Raji (cell line): ENCODE data around the gene KRT37.

Experiments used
- POLR2A ChIP-seq: IDR thresholded peaks from 2 replicates; pipeline ENCODE4 v1.6.1; 2011; ENCODE audit warnings: low read depth, low read length, control low read depth; ENCODE audit not compliant: insufficient read depth

KRT37 gene

DNA sequence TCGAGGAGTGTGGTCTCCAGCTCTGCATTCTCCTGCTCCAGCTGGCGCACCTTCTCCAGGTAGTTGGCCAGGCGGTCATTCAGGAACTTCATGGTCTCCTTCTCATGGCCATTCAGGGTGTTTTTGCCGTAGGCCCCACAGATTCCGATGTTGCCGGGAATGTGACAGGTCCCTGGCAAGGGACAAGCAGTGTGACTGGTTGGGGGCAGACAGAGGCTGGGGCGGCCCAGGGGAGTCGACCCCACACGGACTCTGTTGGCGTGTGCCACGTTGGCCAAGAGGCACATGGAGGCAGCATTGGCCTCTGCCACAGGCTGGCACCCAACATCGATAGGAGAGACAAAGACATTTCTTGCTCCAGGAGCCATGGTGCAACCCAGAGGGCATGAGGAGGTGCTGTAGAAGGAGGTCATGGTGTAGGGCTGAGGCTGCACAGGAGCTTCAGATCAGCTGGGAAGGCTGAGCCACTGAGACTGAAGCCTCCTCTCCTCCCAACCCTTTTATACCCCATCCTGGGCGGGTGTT, at the start of gene KRT37:
Gene KRT37 (minus strand): TSS at position 475 of the 525 bp plus-strand sequence. CDS start 62 bp downstream, at position 413.
- no peak for TF ChIP-seq POLR2A

DNA sequence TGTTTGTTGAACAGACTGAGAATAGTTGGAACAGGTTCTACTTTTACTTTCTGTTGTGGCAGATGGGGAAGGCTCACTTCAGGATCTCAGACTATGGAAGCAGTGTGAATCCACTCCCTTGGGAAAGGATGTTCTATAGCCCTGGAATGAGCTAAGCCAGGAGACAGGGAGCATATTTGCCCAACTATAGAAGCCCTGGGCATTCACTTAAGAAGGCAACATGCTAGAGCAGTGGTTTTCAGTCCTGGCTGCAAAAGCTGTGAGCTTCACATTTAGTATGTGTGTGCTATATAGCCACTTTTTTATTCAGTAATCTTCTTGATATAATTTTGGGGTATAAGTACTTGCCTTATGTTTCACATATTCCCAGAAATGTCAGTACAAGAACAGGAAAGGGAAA, 44.0 kb upstream of the KRT37 start:
- TF ChIP-seq POLR2A = no peak

DNA sequence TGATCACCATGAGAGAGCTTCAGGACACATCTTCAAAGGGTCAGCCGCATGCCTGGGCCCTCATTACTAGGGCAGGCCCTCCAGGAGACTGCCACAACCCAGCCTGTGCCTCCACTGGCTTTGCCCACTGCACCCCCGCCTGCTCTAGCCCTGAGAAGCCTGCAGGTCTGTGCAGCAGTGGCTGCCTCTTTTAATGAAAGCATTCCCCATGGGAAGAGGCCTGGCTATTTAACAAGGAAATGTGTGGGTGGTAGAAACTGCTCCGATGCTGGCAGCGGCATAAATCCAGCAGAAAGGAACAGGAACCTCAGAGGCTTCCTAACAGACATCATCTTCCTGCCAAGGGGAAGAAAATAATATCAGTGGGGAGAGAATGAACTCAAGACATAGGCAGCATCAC, 43.2 kb upstream of the KRT37 start:
- no peak for TF ChIP-seq POLR2A

GRCh38 chr17:41466988-41467387, 42.6 kb upstream of the KRT37 start, which contains the start of gene KRT32:
KRT32 (minus strand) TSS chr17:41467386; CDS start chr17:41467325, 61 bp downstream.
- no peak for TF ChIP-seq POLR2A

- TF ChIP-seq POLR2A = no peak
Observed at GRCh38 chr17:41464682-41465081, 40.3 kb upstream of the KRT37 start.

DNA sequence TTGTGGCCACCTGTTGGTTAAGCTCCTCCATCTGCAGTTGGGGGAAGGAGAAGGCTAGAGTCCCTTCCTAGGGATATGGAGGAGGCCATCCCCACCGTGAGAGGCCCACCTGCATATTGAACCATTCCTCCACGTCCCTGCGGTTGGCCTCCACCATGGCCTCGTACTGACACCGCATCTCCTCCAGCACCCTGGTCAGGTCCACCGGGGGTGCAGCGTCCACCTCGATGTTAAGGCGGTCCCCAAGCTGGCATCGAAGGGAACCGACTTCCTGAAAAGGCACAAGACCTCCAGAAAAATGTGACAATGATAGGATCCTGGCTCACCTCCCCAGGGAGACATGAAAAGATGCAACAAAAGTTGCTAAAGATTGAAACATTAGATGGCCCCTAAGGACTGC, 39.8 kb upstream of the KRT37 start:
- no peak for TF ChIP-seq POLR2A

DNA sequence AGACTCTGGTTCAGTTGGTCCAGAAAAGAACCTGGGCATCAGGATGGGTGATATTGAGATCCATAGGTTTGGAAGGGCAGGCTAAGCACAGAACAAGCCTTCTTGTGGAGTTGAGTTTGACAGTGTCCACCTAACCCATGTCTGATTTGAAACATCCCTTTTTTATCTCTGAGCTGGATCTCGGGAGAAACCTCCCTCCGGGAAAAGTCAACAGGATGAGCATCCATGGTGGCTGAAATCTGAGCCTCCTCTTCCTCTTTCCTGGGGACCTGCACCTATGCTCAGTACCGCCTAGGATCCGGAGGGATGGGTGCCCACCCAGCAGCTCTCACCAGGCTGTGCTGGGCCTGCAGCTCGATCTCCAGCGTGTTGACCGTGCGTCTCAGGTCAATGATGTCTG, 39.4 kb upstream of the KRT37 start:
- TF ChIP-seq POLR2A = no peak

DNA sequence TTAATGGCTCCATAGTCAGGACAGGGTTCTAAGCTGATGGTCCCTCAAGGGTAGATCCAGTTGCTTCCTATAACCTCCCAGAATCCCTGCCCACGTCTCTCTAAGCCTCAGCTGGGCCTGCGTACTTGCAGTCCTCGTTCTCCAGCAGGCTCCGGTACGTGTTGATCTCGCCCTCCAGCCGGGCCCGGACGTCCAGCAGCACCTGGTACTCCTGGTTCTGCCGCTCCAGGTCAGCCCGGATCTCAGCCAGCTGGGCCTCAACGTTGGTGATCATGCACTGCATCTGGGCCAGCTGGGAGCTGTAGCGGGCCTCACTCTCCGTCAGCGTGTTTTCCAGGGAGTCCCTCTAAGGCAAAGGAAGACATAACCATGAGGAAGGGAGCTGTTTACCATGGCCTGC, 38.3 kb upstream of the KRT37 start:
- TF ChIP-seq POLR2A = no peak

GRCh38 chr17:41457676-41458075, 33.3 kb upstream of the KRT37 start:
- TF ChIP-seq POLR2A = no peak

- TF ChIP-seq POLR2A = no peak
Observed at GRCh38 chr17:41456204-41456603, 31.8 kb upstream of the KRT37 start.

GRCh38 chr17:41455236-41455635, 30.9 kb upstream of the KRT37 start:
- no peak for TF ChIP-seq POLR2A

DNA sequence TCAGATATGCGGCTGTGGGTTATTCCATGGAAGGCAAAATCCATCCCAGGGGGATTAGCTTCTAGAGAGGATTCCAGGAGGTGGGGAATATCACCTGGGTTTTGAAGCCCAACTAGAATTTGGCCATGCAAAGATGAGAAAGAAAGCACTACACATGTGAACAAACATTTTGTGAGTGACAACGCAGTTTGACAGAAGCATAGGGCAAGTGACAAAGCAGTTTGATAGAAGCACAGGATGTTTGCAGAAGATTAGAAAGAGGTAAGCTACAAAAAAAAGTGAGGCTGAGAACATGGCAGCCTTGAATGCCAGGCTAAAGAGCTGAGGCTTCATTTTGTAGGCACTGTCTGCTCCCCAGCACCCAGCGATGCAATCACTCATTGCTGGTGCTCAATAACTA, 28.7 kb upstream of the KRT37 start:
- no peak for TF ChIP-seq POLR2A

- TF ChIP-seq POLR2A = no peak
Observed at GRCh38 chr17:41452281-41452680, 27.9 kb upstream of the KRT37 start.

DNA sequence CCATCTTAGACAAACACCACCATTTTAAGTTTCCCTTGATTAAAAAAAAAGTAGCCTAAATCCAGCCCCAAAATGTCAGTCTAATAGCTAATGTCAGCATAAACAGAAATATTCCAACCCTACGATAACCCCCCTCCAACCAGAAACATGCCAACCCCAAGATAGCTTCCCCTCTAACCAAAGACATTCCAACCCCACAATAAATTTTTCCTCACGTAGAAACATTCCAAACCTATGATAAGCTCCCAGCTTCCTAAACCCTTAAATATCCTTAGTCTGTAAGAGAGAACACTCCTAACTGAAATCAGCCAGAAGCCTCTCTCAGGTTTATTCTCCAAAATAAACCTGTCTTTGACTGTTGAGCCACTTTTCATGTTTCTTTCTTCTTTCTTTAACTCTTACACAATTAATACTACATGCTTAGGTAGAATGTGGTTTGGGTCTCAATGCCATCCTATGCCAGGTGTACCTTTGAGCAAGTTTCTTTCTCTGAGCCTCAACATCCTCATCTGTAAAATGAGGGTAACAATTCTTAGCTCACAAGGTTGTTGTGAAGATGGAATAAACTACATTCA, 26.9 kb upstream of the KRT37 start:
- TF ChIP-seq POLR2A = no peak

DNA sequence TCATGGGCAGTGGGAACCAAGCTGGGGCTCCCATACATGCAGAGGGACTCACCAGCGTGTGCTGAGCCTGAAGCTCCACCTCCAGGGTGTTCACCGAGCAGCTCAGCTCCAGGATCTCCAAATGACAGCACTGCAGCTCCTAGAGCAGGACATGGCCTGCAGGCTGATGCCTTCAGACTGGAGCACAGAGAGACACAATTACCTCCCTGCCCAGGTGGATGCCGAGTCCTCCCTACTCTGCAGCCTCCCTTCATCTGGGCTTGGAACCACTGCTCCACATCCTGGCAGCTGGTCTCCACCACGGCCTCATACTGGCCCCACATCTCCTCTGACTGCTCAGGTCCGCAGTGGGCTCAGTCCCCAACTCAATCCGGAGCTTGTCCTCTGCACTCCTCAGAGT, 24.6 kb upstream of the KRT37 start:
- TF ChIP-seq POLR2A = no peak

- no peak for TF ChIP-seq POLR2A
Observed at GRCh38 chr17:41448506-41448905, 24.1 kb upstream of the KRT37 start.

GRCh38 chr17:41446806-41447205, 22.4 kb upstream of the KRT37 start:
- no peak for TF ChIP-seq POLR2A
